Thyroid gland (tissue), 4 donors: ENCODE data around the gene DTNBP1. TPM values are rescaled to one million over a fixed set of nuclear protein-coding genes. Genes with fewer than 3 reads are reported as not detected.

Experiments
- DNase-seq, 2 donors: peaks; one replicate each; pipeline ENCODE4 v3.0.0-alpha.2; 2019
- H3K27ac ChIP-seq, 3 donors: fragments of 200-600 bp; sonication (generic); 1 replicate in 2 of 3; 2 replicates in 1 of 3; pipeline ENCODE4 v1.5.1; 2016 to 2019; ENCODE audit warnings: mild to moderate bottlenecking in 1 of 3, moderate library complexity in 1 of 3
- H3K27me3 ChIP-seq: fragments of 200-600 bp; sonication (generic); one replicate; pipeline ENCODE4 v1.5.1; 2019
- H3K36me3 ChIP-seq, 2 donors: fragments of 200-600 bp; sonication (generic); one replicate each; pipeline ENCODE4 v1.5.1; 2016 to 2019
- H3K4me1 ChIP-seq, 2 donors: fragments of 200-600 bp; sonication (generic); one replicate each; pipeline ENCODE4 v1.5.1; 2017 to 2019
- H3K4me3 ChIP-seq, 3 donors: fragments of 200-600 bp; sonication (generic); replicated peaks in 1 of 3; 1 replicate in 2 of 3; 2 replicates in 1 of 3; pipeline ENCODE4 v1.5.1; 2016; ENCODE audit warnings: mild to moderate bottlenecking in 1 of 3
- H3K9me3 ChIP-seq: fragments of 200-600 bp; sonication (generic); one replicate; pipeline ENCODE4 v1.5.1; 2017
- CTCF ChIP-seq, 6 experiments: fragments of 200-600 bp in 3 of 6; fragments of 450-650 bp in 3 of 6; sonication (generic) in 3 of 6; IDR thresholded peaks; one replicate each; pipeline ENCODE4 v1.5.1; 2016 to 2019; ENCODE audit warnings: antibody characterized with exemption in 6 of 6, mild to moderate bottlenecking in 2 of 6, inconsistent platforms in 1 of 6, moderate library complexity in 1 of 6
- POLR2A ChIP-seq, 2 donors: fragments of 450-650 bp; IDR thresholded peaks; one replicate each; pipeline ENCODE4 v1.6.1; 2017; ENCODE audit warnings: antibody characterized with exemption in 2 of 2, mild to moderate bottlenecking in 2 of 2, moderate library complexity in 1 of 2
- WGBS, 2 donors: methylation state at CpG; one replicate each; pipeline ENCODE4 v1.1.5; 2017; 5-methylcytosine and 5-hydroxymethylcytosine counted together
- intact Hi-C: fragments of 100-400 bp; cut with DNase I; formaldehyde crosslinking; loops from one replicate; pipeline ENCODE4 v1.15.1; 2023
- total RNA-seq, 4 donors: library from RNA; depleted of rRNA; stranded (reverse); fragments of >200 nt; gene quantifications; one replicate each; pipeline ENCODE4 v1.2.3, GENCODE V29; 2016

The DTNBP1 gene
- total RNA-seq, 4 donors from 2014 or later: 10.3 to 19.2 (median 12.2) TPM

GRCh38 chr6:15526212-15526701, 136.6 kb downstream of the DTNBP1 start:
- peaks cover 0 to 4% of the 10 kb centered on the region in 2 donors for H3K36me3 ChIP-seq
- H3K4me3 ChIP-seq: no peak overlapping the region
- H3K9me3 ChIP-seq: no peaks in the 10 kb centered on the region
- H3K27me3 ChIP-seq: no peaks in the 10 kb centered on the region
- no peak for TF ChIP-seq POLR2A (IDR thresholded peaks at IDR 0.05)
- TF ChIP-seq CTCF (IDR thresholded peaks at IDR 0.05): no peak
- intact Hi-C loops: no loop called here
- H3K27ac ChIP-seq: peak overlapping the region; percentile 25 to 78 (median 59)
- H3K4me1 ChIP-seq: peaks cover 10 to 17% of the 10 kb centered on the region in 2 donors
- DNase-seq: peak; percentile 82 to 93
- WGBS, 2 donors: 51 to 66% methylated on average over 13 of the region's 13 CpGs

GRCh38 chr6:15524861-15525401, 137.9 kb downstream of the DTNBP1 start:
- no peaks in the 10 kb centered on the region for H3K27me3 ChIP-seq
- H3K4me3 ChIP-seq: no peak overlapping the region
- peaks cover 4 to 6% of the 10 kb centered on the region in 2 donors for H3K36me3 ChIP-seq
- 94 to 98% methylated on average over 9 to 14 of the region's 14 CpGs for WGBS, 2 donors
- H3K4me1 ChIP-seq: peaks cover 10 to 17% of the 10 kb centered on the region in 2 donors
- H3K27ac ChIP-seq: no peak overlapping the region
- no peak for DNase-seq
- no peaks in the 10 kb centered on the region for H3K9me3 ChIP-seq
- intact Hi-C loops: no loop called here
- no peak for TF ChIP-seq CTCF (IDR thresholded peaks at IDR 0.05)

GRCh38 chr6:15523679-15524630, 138.9 kb downstream of the DTNBP1 start:
- no peaks in the 10 kb centered on the region for H3K9me3 ChIP-seq
- intact Hi-C loops: no loop called here
- TF ChIP-seq CTCF (IDR thresholded peaks at IDR 0.05) (no peak), POLR2A (IDR thresholded peaks at IDR 0.05) (no peak)
- no peaks in the 10 kb centered on the region for H3K27me3 ChIP-seq
- H3K4me3 ChIP-seq: no peak overlapping the region
- peaks cover 4 to 6% of the 10 kb centered on the region in 2 donors for H3K36me3 ChIP-seq
- no peak overlapping the region for H3K27ac ChIP-seq
- 96% methylated on average over 23 of the region's 23 CpGs for WGBS, 2 donors
- no peak for DNase-seq
- peaks cover 10 to 17% of the 10 kb centered on the region in 2 donors for H3K4me1 ChIP-seq

- Histone ChIP-seq H3K27ac (peak overlapping the region in 1 of 3 donors; percentile 27), H3K36me3 (peaks cover 4 to 6% of the 10 kb centered on the region in 2 donors), H3K27me3 (no peaks in the 10 kb centered on the region), H3K4me3 (no peak overlapping the region), H3K9me3 (no peaks in the 10 kb centered on the region), H3K4me1 (peaks cover 10 to 17% of the 10 kb centered on the region in 2 donors)
- TF ChIP-seq POLR2A (IDR thresholded peaks at IDR 0.05) (no peak), CTCF (IDR thresholded peaks at IDR 0.05) (no peak)
- intact Hi-C loops: no loop called here
- WGBS, 2 donors: 92 to 94% methylated on average over 16 of the region's 16 CpGs
- DNase-seq: no peak
Observed at GRCh38 chr6:15522856-15523529, 139.8 kb downstream of the DTNBP1 start.
